ENCODE results near the gene RTN4IP1.
A peak's percentile ranks its signal among the peaks of the same experiment; 100 is the strongest.
"Not testable (repeated sequence)": the region's sequence is repeated elsewhere in the genome, so short reads cannot be mapped to it uniquely, and the experiment has no call there.

RTN4IP1 gene

GRCh38 chr6:106555767-106556166, 73.5 kb downstream of the RTN4IP1 start:
- DNase-seq (ENCODE audit: low read depth): no peak
- no peak for TF ChIP-seq CTCF (IDR thresholded peaks at IDR 0.05; ENCODE audit: control insufficient read depth, insufficient read depth, low read depth, low read length, missing control alignments)
- H3K4me3 ChIP-seq (ENCODE audit: control insufficient read depth, low read depth, low read length): no peak overlapping the region

- no peak overlapping the region for H3K4me3 ChIP-seq (ENCODE audit: control insufficient read depth, low read depth, low read length)
- no peak for TF ChIP-seq CTCF (IDR thresholded peaks at IDR 0.05; ENCODE audit: control insufficient read depth, insufficient read depth, low read depth, low read length, missing control alignments)
- no peak for DNase-seq (ENCODE audit: low read depth)
Observed at GRCh38 chr6:106553440-106553839, 75.9 kb downstream of the RTN4IP1 start.

GRCh38 chr6:106551155-106551554, 78.1 kb downstream of the RTN4IP1 start:
- no peak for TF ChIP-seq CTCF (IDR thresholded peaks at IDR 0.05; ENCODE audit: control insufficient read depth, insufficient read depth, low read depth, low read length, missing control alignments)
- DNase-seq (ENCODE audit: low read depth): no peak
- H3K4me3 ChIP-seq (ENCODE audit: control insufficient read depth, low read depth, low read length): no peak overlapping the region

GRCh38 chr6:106549521-106549920, 79.8 kb downstream of the RTN4IP1 start:
- no peak for TF ChIP-seq CTCF (IDR thresholded peaks at IDR 0.05; ENCODE audit: control insufficient read depth, insufficient read depth, low read depth, low read length, missing control alignments)

GRCh38 chr6:106548926-106549455, 80.3 kb downstream of the RTN4IP1 start:
- DNase-seq (ENCODE audit: low read depth); H3K4me3 ChIP-seq (ENCODE audit: control insufficient read depth, low read depth, low read length): not testable (repeated sequence)

More at GRCh38 chr6:106549521-106549920, 79.8 kb downstream of the RTN4IP1 start:
- DNase-seq (ENCODE audit: low read depth): no peak
- no peak overlapping the region for H3K4me3 ChIP-seq (ENCODE audit: control insufficient read depth, low read depth, low read length)

GRCh38 chr6:106547601-106548453, 81.5 kb downstream of the RTN4IP1 start:
- H3K4me3 ChIP-seq (ENCODE audit: control insufficient read depth, low read depth, low read length): no peak overlapping the region
- DNase-seq (ENCODE audit: low read depth): no peak
- TF ChIP-seq CTCF (IDR thresholded peaks at IDR 0.05; ENCODE audit: control insufficient read depth, insufficient read depth, low read depth, low read length, missing control alignments): no peak

GRCh38 chr6:106546691-106547414, 82.4 kb downstream of the RTN4IP1 start:
- no peak overlapping the region for H3K4me3 ChIP-seq (ENCODE audit: control insufficient read depth, low read depth, low read length)
- DNase-seq (ENCODE audit: low read depth): peak; percentile 28
- no peak for TF ChIP-seq CTCF (IDR thresholded peaks at IDR 0.05; ENCODE audit: control insufficient read depth, insufficient read depth, low read depth, low read length, missing control alignments)

Measured in AG09309 (cell line).